ENCODE results near the gene TRAF7.
"Not testable (repeated sequence)": the region's sequence is repeated elsewhere in the genome, so short reads cannot be mapped to it uniquely, and the experiment has no call there.

The TRAF7 gene

GRCh38 chr16:2155091-2155950, at the start of gene TRAF7:
TRAF7 (plus strand) TSS chr16:2155782; CDS start chr16:2163921, 8,139 bp downstream.
- peak; percentile 95 to 97 (median 96) for DNase-seq (ENCODE audit: low read depth in 2 of 3, low spot score in 1 of 3)

- not testable (repeated sequence) for DNase-seq (ENCODE audit: low read depth in 2 of 3, low spot score in 1 of 3)
Observed at GRCh38 chr16:2106211-2106610, 49.4 kb upstream of the TRAF7 start.

GRCh38 chr16:2107121-2107790, 48.3 kb upstream of the TRAF7 start:
- DNase-seq (ENCODE audit: low read depth in 2 of 3, low spot score in 1 of 3) = not testable (repeated sequence)

- not testable (repeated sequence) for DNase-seq (ENCODE audit: low read depth in 2 of 3, low spot score in 1 of 3)
Observed at GRCh38 chr16:2107791-2108125, 47.8 kb upstream of the TRAF7 start.

- DNase-seq (ENCODE audit: low read depth in 2 of 3, low spot score in 1 of 3) = not testable (repeated sequence)
Observed at GRCh38 chr16:2108446-2109270, 46.9 kb upstream of the TRAF7 start.

GRCh38 chr16:2109271-2109580, 46.4 kb upstream of the TRAF7 start:
- DNase-seq (ENCODE audit: low read depth in 2 of 3, low spot score in 1 of 3) = not testable (repeated sequence)

- DNase-seq (ENCODE audit: low read depth in 2 of 3, low spot score in 1 of 3) = not testable (repeated sequence)
Observed at GRCh38 chr16:2109872-2110271, 45.7 kb upstream of the TRAF7 start.

GRCh38 chr16:2110332-2111008, 45.1 kb upstream of the TRAF7 start:
- DNase-seq (ENCODE audit: low read depth in 2 of 3, low spot score in 1 of 3) = not testable (repeated sequence)

GRCh38 chr16:2111009-2111353, 44.6 kb upstream of the TRAF7 start:
- DNase-seq (ENCODE audit: low read depth in 2 of 3, low spot score in 1 of 3) = not testable (repeated sequence)

- not testable (repeated sequence) for DNase-seq (ENCODE audit: low read depth in 2 of 3, low spot score in 1 of 3)
Observed at GRCh38 chr16:2111412-2112335, 43.9 kb upstream of the TRAF7 start.

GRCh38 chr16:2112539-2113106, 43.0 kb upstream of the TRAF7 start:
- DNase-seq (ENCODE audit: low read depth in 2 of 3, low spot score in 1 of 3) = not testable (repeated sequence)

- not testable (repeated sequence) for DNase-seq (ENCODE audit: low read depth in 2 of 3, low spot score in 1 of 3)
Observed at GRCh38 chr16:2114225-2114624, 41.4 kb upstream of the TRAF7 start.

GRCh38 chr16:2114885-2115590, 40.5 kb upstream of the TRAF7 start:
- DNase-seq (ENCODE audit: low read depth in 2 of 3, low spot score in 1 of 3) = not testable (repeated sequence)

GRCh38 chr16:2115591-2115973, 40.0 kb upstream of the TRAF7 start:
- DNase-seq (ENCODE audit: low read depth in 2 of 3, low spot score in 1 of 3) = no peak

- DNase-seq (ENCODE audit: low read depth in 2 of 3, low spot score in 1 of 3) = not testable (repeated sequence)
Observed at GRCh38 chr16:2116428-2116827, 39.2 kb upstream of the TRAF7 start.

GRCh38 chr16:2117341-2117740, 38.2 kb upstream of the TRAF7 start:
- DNase-seq (ENCODE audit: low read depth in 2 of 3, low spot score in 1 of 3) = not testable (repeated sequence)

- not testable (repeated sequence) for DNase-seq (ENCODE audit: low read depth in 2 of 3, low spot score in 1 of 3)
Observed at GRCh38 chr16:2117960-2118722, 37.4 kb upstream of the TRAF7 start.

GRCh38 chr16:2121325-2121724, 34.3 kb upstream of the TRAF7 start:
- peak in 1 of 3 donors; percentile 15 for DNase-seq (ENCODE audit: low read depth in 2 of 3, low spot score in 1 of 3)
